ENCODE measurements around the gene PRDM12.

- TF ChIP-seq CTCF (conservative IDR thresholded peaks at IDR 0.05) (no peak), ZFX (IDR thresholded peaks at IDR 0.05) (no peak)
These were observed 21.5 kb upstream of the PRDM12 start for GRCh38 chr9:130642926-130643325.
